Measurements from ENCODE around the gene ASB18. TPM values are rescaled to one million over a fixed set of nuclear protein-coding genes. Genes with fewer than 3 reads are reported as not detected.

Gene ASB18
- total and polyA plus RNA-seq, 7 experiments from 2014 or later: not detected

DNA sequence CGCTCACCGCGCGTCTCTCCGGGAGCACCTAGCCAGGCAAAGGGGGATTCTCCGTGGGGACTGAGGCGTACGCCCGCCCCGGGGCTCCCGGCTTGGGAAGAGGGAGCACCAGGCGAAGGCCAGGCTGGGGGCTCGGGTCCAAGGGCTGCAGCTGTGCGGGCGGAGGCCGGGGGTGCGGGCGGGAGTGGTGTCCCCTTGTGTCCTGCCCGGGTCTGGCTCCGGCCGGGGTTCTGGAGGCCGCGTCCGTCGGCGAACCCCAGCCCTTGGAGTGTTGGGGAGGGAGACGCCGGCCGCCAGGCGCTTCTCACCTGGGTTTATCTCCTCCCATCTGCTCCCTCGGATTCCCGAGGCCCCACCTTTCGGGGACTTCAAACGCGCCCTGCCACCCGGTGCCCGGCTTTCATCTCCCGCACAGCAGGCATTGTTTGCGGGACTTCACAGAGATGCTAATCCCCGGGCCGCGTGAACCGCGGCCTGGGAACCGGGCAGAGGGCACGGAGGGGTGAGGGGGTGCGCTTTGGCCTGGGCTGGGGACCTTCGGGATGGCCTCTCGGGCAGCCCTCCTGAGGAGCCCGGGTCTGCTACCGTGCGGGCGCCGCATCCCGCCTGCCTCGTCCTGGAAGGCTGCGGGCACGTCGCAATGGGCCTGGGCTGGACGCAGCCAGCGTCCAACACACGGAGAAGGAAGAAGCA lies 91.0 kb downstream of the ASB18 start:
- ChIA-PET CTCF (no interaction called here), POLR2A (no interaction called here)

DNA sequence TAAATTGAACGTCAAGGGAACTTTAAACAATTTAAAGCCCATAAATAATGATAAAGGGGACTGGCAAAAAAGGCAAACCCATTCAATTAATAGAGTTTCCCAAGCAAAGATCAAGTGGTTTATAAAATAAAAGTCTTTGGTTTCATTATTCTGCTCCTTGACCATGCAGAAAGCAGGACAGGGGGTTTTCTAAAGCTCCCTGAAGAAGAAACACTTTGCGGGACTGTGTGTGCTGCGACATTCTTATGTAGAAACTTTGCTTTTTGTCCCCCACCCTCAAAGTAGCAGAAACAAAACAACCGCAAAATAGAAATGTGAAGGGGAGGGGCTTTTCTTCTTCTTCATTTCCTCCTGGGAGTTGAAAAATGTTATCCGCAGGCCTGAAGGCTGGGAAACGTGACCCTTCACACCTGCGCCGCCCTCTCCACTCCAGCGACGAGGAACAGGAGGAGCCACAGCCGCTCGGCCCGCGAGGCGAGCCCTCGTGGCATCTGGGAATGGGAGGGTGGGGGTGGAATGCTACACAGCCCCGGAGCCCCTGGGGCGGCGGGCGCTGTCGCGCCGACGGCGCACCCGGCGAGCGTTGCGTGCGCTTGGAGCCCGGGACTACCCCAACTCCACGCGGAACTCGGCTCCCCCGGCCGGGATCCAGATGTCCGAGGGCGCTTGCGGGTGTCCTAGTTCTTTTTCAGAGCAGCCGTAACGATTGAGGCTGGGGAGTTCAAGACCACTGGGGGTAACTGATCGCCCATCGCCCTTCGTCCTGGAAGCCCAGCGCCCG lies 91.8 kb downstream of the ASB18 start:
- ChIA-PET POLR2A (no interaction called here), CTCF (no interaction called here)
- H3K27ac ChIP-seq (ENCODE audit: low read depth, low read length): no peak overlapping the region
- Mint-ChIP-seq H3K27ac (no peak overlapping the region), H3K4me3 (peak overlapping the region in 1 of 10 donors; percentile 32), H3K27me3 (peaks cover 63 to 75% (median 66%) of the 10 kb centered on the region in 5 donors), H3K36me3 (peaks cover 0 to 7% (median 0%) of the 10 kb centered on the region in 5 donors), H3K4me1 (peaks cover 0 to 21% (median 7%) of the 10 kb centered on the region in 7 donors), H3K9me3 (peaks cover 0 to 6% (median 0%) of the 10 kb centered on the region in 11 donors)
- intact Hi-C loops (cut with micrococcal nuclease): no loop called here
- H3K4me3 ChIP-seq (ENCODE audit: low read length): no peak overlapping the region
- no peaks in the 10 kb centered on the region for H3K4me1 ChIP-seq (ENCODE audit: control insufficient read depth in 2 of 2, insufficient read depth in 2 of 2, low read length in 2 of 2)
- H3K27me3 ChIP-seq (ENCODE audit: control insufficient read depth in 2 of 2, insufficient read depth in 2 of 2, low read length in 2 of 2): peaks cover 0 to 12% of the 10 kb centered on the region in 2 donors
- no peaks in the 10 kb centered on the region for H3K36me3 ChIP-seq (ENCODE audit: control insufficient read depth in 2 of 3, insufficient read depth in 3 of 3, low read length in 3 of 3)
- DNase-seq: no peak
- no peaks in the 10 kb centered on the region for H3K9me3 ChIP-seq (ENCODE audit: control insufficient read depth in 2 of 3, low read length in 3 of 3)
- no peak for ATAC-seq

More for the DNA sequence above, 91.0 kb downstream of the ASB18 start:
- H3K36me3 ChIP-seq (ENCODE audit: control insufficient read depth in 2 of 3, insufficient read depth in 3 of 3, low read length in 3 of 3): no peaks in the 10 kb centered on the region
- H3K27ac ChIP-seq (ENCODE audit: low read depth, low read length): no peak overlapping the region
- no peaks in the 10 kb centered on the region for H3K4me1 ChIP-seq (ENCODE audit: control insufficient read depth in 2 of 2, insufficient read depth in 2 of 2, low read length in 2 of 2)
- ATAC-seq: no peak
- Mint-ChIP-seq H3K36me3 (peaks cover 0 to 7% (median 0%) of the 10 kb centered on the region in 5 donors), H3K27ac (no peak overlapping the region), H3K27me3 (peaks cover 64 to 81% (median 68%) of the 10 kb centered on the region in 5 donors), H3K4me3 (no peak overlapping the region), H3K9me3 (peaks cover 0 to 6% (median 0%) of the 10 kb centered on the region in 11 donors), H3K4me1 (peaks cover under 1 to 21% (median 7%) of the 10 kb centered on the region in 7 donors)
- peaks cover 0 to 12% of the 10 kb centered on the region in 2 donors for H3K27me3 ChIP-seq (ENCODE audit: control insufficient read depth in 2 of 2, insufficient read depth in 2 of 2, low read length in 2 of 2)
- intact Hi-C loops (cut with micrococcal nuclease): no loop called here
- H3K4me3 ChIP-seq (ENCODE audit: low read length): no peak overlapping the region
- no peaks in the 10 kb centered on the region for H3K9me3 ChIP-seq (ENCODE audit: control insufficient read depth in 2 of 3, low read length in 3 of 3)
- no peak for DNase-seq

DNA sequence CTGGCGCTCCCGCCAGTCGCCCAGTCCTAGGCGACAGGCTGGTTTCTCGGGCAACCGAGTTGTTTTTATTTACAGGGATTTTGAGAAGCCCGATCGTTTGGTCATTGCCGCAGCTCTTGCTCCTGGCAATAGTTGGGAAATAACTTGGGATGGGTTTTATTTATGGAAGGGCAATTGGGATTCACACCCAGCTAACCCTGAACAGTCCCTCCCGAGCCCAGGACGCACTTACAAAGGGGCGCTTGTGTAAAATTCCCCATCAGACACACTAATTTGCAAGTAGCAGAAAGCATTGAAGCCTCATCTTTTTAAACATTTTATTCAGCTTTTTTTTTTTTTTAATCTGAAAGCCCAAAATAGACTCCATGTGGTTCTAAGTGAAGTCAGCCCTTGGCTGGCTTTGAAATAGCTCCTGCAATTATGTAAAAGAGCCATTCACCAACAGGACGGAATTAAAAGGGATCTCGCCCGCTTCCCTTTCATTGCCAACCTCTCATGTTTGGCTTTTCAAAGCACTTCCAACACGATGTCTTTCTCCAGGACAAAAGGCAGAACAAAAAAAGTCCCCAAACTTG lies 92.4 kb downstream of the ASB18 start:
- DNase-seq: no peak
- Mint-ChIP-seq H3K4me3 (peak overlapping the region in 1 of 10 donors; percentile 32), H3K27me3 (peaks cover 61 to 73% (median 65%) of the 10 kb centered on the region in 5 donors), H3K9me3 (peaks cover 0 to 6% (median 0%) of the 10 kb centered on the region in 11 donors), H3K36me3 (peaks cover 0 to 7% (median 0%) of the 10 kb centered on the region in 5 donors), H3K27ac (peak overlapping the region in 1 of 9 donors; percentile 46), H3K4me1 (peaks cover 1 to 21% (median 8%) of the 10 kb centered on the region in 7 donors)
- Histone ChIP-seq H3K4me3 (ENCODE audit: low read length) (no peak overlapping the region), H3K27me3 (ENCODE audit: control insufficient read depth in 2 of 2, insufficient read depth in 2 of 2, low read length in 2 of 2) (peaks cover 0 to 12% of the 10 kb centered on the region in 2 donors), H3K4me1 (ENCODE audit: control insufficient read depth in 2 of 2, insufficient read depth in 2 of 2, low read length in 2 of 2) (no peaks in the 10 kb centered on the region), H3K9me3 (ENCODE audit: control insufficient read depth in 2 of 3, low read length in 3 of 3) (no peaks in the 10 kb centered on the region), H3K27ac (ENCODE audit: low read depth, low read length) (no peak overlapping the region), H3K36me3 (ENCODE audit: control insufficient read depth in 2 of 3, insufficient read depth in 3 of 3, low read length in 3 of 3) (no peaks in the 10 kb centered on the region)
- intact Hi-C loops (cut with micrococcal nuclease): no loop called here
- ChIA-PET POLR2A (no interaction called here), CTCF (interaction anchor here (0.7 kb wide), 1 partner anchor 18 kb away, joined by 3 read pairs; no protein-coding TSS in a partner anchor)
- no peak for ATAC-seq

DNA sequence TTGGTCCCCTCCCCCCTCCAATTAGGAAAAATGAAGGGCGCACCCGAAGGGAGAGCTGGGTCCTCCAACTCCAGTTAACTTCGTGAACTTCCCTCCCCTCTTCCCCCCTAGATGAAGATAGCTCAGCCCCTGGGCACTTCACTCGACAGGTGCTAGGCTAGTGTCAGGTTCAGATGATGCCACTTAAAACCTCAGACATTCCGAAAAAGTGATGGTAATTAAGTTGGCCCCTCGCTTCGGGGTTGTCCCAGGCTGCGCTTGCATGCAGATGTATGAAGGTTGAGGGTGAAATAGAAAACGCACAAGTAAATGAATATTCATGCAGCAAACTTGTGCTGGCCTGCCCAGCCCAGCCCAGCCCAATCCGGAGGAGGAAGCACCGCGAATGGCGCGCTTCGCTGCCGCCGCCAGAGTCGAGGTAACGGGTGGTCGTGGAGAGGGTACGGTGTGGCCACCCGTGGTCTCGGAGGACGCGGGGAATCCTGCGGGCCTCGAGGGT lies 93.0 kb downstream of the ASB18 start:
- no peak for ATAC-seq

DNA sequence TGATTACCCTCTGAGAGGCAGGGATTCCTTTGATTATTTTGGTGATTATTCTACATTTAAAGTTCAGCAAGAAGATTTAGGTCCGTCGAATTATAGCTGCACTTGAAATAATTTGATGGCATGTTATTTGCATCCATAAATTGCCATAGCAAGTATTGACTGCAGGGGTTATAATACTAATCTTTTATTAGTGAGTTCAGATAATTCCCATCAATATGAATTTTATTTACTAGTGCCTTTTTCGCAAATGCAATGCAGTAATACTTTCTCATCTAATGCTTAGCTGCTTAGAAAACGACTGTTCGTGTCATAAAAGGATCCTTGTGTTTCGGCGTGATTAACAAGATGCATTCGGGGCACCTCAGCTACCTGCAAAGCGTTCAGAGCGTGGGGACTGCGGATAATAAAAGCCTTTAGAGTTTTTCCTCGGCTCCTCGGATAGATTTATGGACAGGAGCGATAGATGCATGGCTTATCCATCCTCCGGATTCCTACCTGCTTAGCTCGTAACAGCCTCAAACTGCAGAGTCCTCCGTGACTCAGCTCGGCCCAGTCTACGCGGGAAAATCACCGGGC lies 93.5 kb downstream of the ASB18 start:
- Histone ChIP-seq H3K27ac (ENCODE audit: low read depth, low read length) (no peak overlapping the region), H3K36me3 (ENCODE audit: control insufficient read depth in 2 of 3, insufficient read depth in 3 of 3, low read length in 3 of 3) (no peaks in the 10 kb centered on the region), H3K4me1 (ENCODE audit: control insufficient read depth in 2 of 2, insufficient read depth in 2 of 2, low read length in 2 of 2) (no peaks in the 10 kb centered on the region), H3K27me3 (ENCODE audit: control insufficient read depth in 2 of 2, insufficient read depth in 2 of 2, low read length in 2 of 2) (peaks cover 0 to 17% of the 10 kb centered on the region in 2 donors), H3K9me3 (ENCODE audit: control insufficient read depth in 2 of 3, low read length in 3 of 3) (no peaks in the 10 kb centered on the region), H3K4me3 (ENCODE audit: low read length) (no peak overlapping the region)
- no peak overlapping the region for H3K4me3 Mint-ChIP-seq
- CTCF ChIA-PET: interaction anchor here (0.7 kb wide), 1 partner anchor 19 kb away, joined by 3 read pairs; no protein-coding TSS in a partner anchor
- peaks cover 8 to 22% (median 13%) of the 10 kb centered on the region in 7 donors for H3K4me1 Mint-ChIP-seq
- POLR2A ChIA-PET: no interaction called here
- peaks cover 61 to 73% (median 67%) of the 10 kb centered on the region in 5 donors for H3K27me3 Mint-ChIP-seq
- peaks cover 0 to 7% (median 0%) of the 10 kb centered on the region in 5 donors for H3K36me3 Mint-ChIP-seq
- ATAC-seq: no peak
- no peak for DNase-seq
- H3K27ac Mint-ChIP-seq: peak overlapping the region in 1 of 9 donors; percentile 86
- intact Hi-C loops (cut with micrococcal nuclease): no loop called here
- H3K9me3 Mint-ChIP-seq: peaks cover 0 to 6% (median 0%) of the 10 kb centered on the region in 11 donors

More for the DNA sequence above, 93.0 kb downstream of the ASB18 start:
- H3K36me3 Mint-ChIP-seq: peaks cover 0 to 7% (median 0%) of the 10 kb centered on the region in 5 donors
- ChIA-PET POLR2A (no interaction called here), CTCF (interaction anchor here (0.7 kb wide), 1 partner anchor 18 kb away, joined by 3 read pairs; no protein-coding TSS in a partner anchor)
- no peak overlapping the region for H3K27ac Mint-ChIP-seq
- H3K27me3 Mint-ChIP-seq: peaks cover 61 to 74% (median 67%) of the 10 kb centered on the region in 5 donors
- no peak for DNase-seq
- Histone ChIP-seq H3K36me3 (ENCODE audit: control insufficient read depth in 2 of 3, insufficient read depth in 3 of 3, low read length in 3 of 3) (no peaks in the 10 kb centered on the region), H3K27me3 (ENCODE audit: control insufficient read depth in 2 of 2, insufficient read depth in 2 of 2, low read length in 2 of 2) (peaks cover 0 to 13% of the 10 kb centered on the region in 2 donors), H3K4me1 (ENCODE audit: control insufficient read depth in 2 of 2, insufficient read depth in 2 of 2, low read length in 2 of 2) (no peaks in the 10 kb centered on the region), H3K9me3 (ENCODE audit: control insufficient read depth in 2 of 3, low read length in 3 of 3) (no peaks in the 10 kb centered on the region), H3K27ac (ENCODE audit: low read depth, low read length) (no peak overlapping the region), H3K4me3 (ENCODE audit: low read length) (no peak overlapping the region)
- H3K4me3 Mint-ChIP-seq: no peak overlapping the region
- peaks cover 7 to 24% (median 11%) of the 10 kb centered on the region in 7 donors for H3K4me1 Mint-ChIP-seq
- peaks cover 0 to 6% (median 0%) of the 10 kb centered on the region in 11 donors for H3K9me3 Mint-ChIP-seq
- intact Hi-C loops (cut with micrococcal nuclease): no loop called here

All from naive thymus-derived CD4-positive, alpha-beta T cell (primary cell).